K562 (cell line): ENCODE data around the gene RPAP2. TPM values are rescaled to one million over a fixed set of nuclear protein-coding genes. Genes with fewer than 3 reads are reported as not detected.

Experiments
- ARID1B ChIP-seq: fragments of 450-650 bp; IDR thresholded peaks from 2 replicates; pipeline ENCODE4 v1.6.1; 2016; ENCODE audit warnings: antibody characterized with exemption, mild to moderate bottlenecking, inconsistent platforms
- CBFB ChIP-seq: sonication (generic); formaldehyde crosslinking; IDR thresholded peaks from 2 replicates; pipeline ENCODE4 v1.4.0; 2020; ENCODE audit warnings: mild to moderate bottlenecking, missing genetic modification reagents
- CBX8 ChIP-seq: fragments of 200-600 bp; sonication (generic); IDR thresholded peaks from 2 replicates; pipeline ENCODE4 v1.6.1; 2012; ENCODE audit warnings: borderline replicate concordance, mixed run types, low read depth, mild to moderate bottlenecking, moderate library complexity, mixed read lengths, low read length, control low read depth, inconsistent platforms; ENCODE audit not compliant: poor library complexity, severe bottlenecking; ENCODE audit errors: extremely low read depth
- CC2D1A ChIP-seq: fragments of 450-650 bp; IDR thresholded peaks from 2 replicates; pipeline ENCODE4 v1.6.1; 2017; ENCODE audit warnings: mild to moderate bottlenecking
- DIDO1 ChIP-seq: fragments of 450-650 bp; IDR thresholded peaks from 2 replicates; pipeline ENCODE4 v1.6.1; 2016; ENCODE audit warnings: low read depth, missing biosample characterization, missing genetic modification characterization
- ESRRB ChIP-seq: fragments of 250-450 bp; sonication (Bioruptor Pico); IDR thresholded peaks from 2 replicates; pipeline ENCODE4 v1.5.0; 2020; ENCODE audit warnings: mild to moderate bottlenecking, moderate library complexity, borderline replicate concordance
- IRF2 ChIP-seq: sonication (generic); formaldehyde crosslinking; IDR thresholded peaks from 2 replicates; pipeline ENCODE4 v1.8.1; 2022; ENCODE audit warnings: mild to moderate bottlenecking, missing genetic modification reagents
- KAT8 ChIP-seq: fragments of 450-650 bp; IDR thresholded peaks from 2 replicates; pipeline ENCODE4 v1.6.1; 2016; ENCODE audit warnings: low read depth, mild to moderate bottlenecking
- KDM4B ChIP-seq, 2 experiments: fragments of 450-650 bp in 1 of 2; sonication (generic) in 1 of 2; IDR thresholded peaks; 2 replicates each; pipeline ENCODE4 v1.6.1; 2016 to 2017; ENCODE audit warnings: borderline replicate concordance in 2 of 2, antibody characterized with exemption in 1 of 2, low read depth in 1 of 2, mild to moderate bottlenecking in 1 of 2
- POLR3A ChIP-seq: IDR thresholded peaks from 2 replicates; pipeline ENCODE4 v1.6.1; 2011; ENCODE audit warnings: borderline replicate concordance, mild to moderate bottlenecking, moderate library complexity; ENCODE audit not compliant: insufficient read length, insufficient read depth; ENCODE audit errors: extremely low read depth
- STAT5B ChIP-seq: fragments of 250-450 bp; sonication (Bioruptor Pico); IDR thresholded peaks from 2 replicates; pipeline ENCODE4 v1.8.0; 2021; ENCODE audit warnings: mild to moderate bottlenecking, inconsistent platforms
- ZFP30 ChIP-seq: fragments of 250-450 bp; sonication (Bioruptor Pico); IDR thresholded peaks from 2 replicates; pipeline ENCODE4 v1.8.0; 2022; ENCODE audit warnings: moderate library complexity, mild to moderate bottlenecking, inconsistent platforms, borderline replicate concordance
- ZNF239 ChIP-seq: fragments of 250-450 bp; sonication (Bioruptor Pico); IDR thresholded peaks from 2 replicates; pipeline ENCODE4 v1.4.0; 2020; ENCODE audit warnings: mild to moderate bottlenecking
- polyA plus RNA-seq, 8 experiments: library from polyadenylated mRNA; depleted of rRNA in 4 of 8; stranded (reverse) in 5 of 8; unstranded in 3 of 8; fragments of >200 nt; fragmentation: Nextera tagmentation in 2 of 8; fragmentation: Illumina TruSeq in 1 of 8; extraction: Ambion mirVana in 2 of 8; extraction: Trizol in 1 of 8; gene quantifications; 2 replicates each; pipeline versions ENCODE4 v1.2.1 to v1.2.3, GENCODE V29; 2011 to 2014; ENCODE audit warnings: inconsistent platforms in 1 of 8, missing spikeins in 1 of 8
- total RNA-seq, 7 experiments: library from RNA; depleted of rRNA in 6 of 7; stranded (reverse); fragments of >200 nt in 6 of 7; fragmentation: Illumina TruSeq in 2 of 7; extraction: Trizol in 2 of 7; gene quantifications; 2 replicates each; pipeline versions ENCODE4 v1.2.1 to v1.2.3, GENCODE V29; 2011 to 2021; ENCODE audit warnings: low replicate concordance in 1 of 7
- TF ChIP-seq, protein P1 (sequence below): fragments of 450-650 bp; IDR thresholded peaks from 2 replicates; pipeline ENCODE4 v1.6.1; 2016; ENCODE audit warnings: low read depth, mild to moderate bottlenecking, moderate library complexity
- TF ChIP-seq, protein P2 (sequence below): fragments of 450-650 bp; IDR thresholded peaks from 2 replicates; pipeline ENCODE4 v1.6.1; 2016; ENCODE audit warnings: mild to moderate bottlenecking
- TF ChIP-seq, protein P3 (sequence below): sonication (generic); formaldehyde crosslinking; IDR thresholded peaks from 2 replicates; pipeline ENCODE4 v1.8.0; 2022; ENCODE audit warnings: mild to moderate bottlenecking, missing genetic modification reagents
- TF ChIP-seq, protein P4 (sequence below): fragments of 450-650 bp; IDR thresholded peaks from one replicate; pipeline ENCODE4 v1.6.1; 2018; ENCODE audit warnings: mild to moderate bottlenecking, moderate library complexity; ENCODE audit not compliant: partially characterized antibody
- TF ChIP-seq, protein P5 (sequence below): conservative IDR thresholded peaks from 2 replicates; pipeline ENCODE4 v1.6.1; 2011; ENCODE audit warnings: low read depth, mild to moderate bottlenecking, low read length; ENCODE audit not compliant: control insufficient read depth

Gene RPAP2
- total and polyA plus RNA-seq, 9 of the 15 experiments (the other 6 are each of a cell fraction or from before 2014, with no cell fraction given), result 6.2 to 41.7 (median 28.7) TPM

DNA sequence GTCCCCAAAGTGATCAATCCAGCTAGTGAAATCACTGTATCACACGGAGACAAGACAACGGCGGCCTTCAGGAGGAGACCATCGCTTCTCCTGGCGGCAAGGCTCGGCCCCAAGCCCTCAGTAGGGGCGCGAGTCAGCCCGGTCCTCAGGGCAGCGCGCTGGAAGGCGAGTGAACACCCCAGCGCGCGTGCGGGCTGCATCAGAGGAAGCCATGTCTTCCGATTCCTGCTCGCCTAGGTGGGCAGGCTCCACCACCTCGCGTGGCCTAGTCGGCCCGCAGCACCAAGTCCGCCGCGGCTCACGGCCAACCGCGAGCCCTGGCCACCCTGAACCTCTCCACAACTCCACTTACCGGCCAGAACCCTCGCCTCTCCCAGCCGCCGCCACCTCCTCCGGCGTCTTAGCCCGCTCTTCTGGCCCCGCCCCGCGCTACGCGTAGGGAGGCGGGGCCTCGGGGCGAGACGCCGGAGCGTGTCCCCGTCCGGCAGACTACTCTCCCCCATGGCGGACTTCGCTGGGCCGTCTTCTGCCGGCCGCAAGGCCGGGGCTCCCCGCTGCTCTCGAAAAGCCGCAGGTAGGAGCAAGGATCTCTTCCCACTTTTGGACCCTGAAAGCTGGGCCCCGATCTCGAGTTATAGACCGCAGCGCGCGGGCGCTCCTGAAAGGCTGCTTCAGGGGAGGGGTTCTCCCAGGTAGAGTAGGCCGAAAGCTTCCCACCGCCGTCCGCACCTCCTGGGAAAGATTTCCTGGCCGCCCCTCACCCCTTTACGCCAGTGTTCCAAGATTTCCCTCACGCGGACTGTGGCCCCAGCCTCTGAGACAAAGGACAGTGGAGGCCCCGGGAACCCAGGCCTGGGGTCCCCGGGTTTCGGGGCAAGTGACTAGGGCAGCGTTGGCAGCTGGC, at the start of gene RPAP2, which contains the start of gene GLMN (continued):
- TF ChIP-seq, protein P1, sequence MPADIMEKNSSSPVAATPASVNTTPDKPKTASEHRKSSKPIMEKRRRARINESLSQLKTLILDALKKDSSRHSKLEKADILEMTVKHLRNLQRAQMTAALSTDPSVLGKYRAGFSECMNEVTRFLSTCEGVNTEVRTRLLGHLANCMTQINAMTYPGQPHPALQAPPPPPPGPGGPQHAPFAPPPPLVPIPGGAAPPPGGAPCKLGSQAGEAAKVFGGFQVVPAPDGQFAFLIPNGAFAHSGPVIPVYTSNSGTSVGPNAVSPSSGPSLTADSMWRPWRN, result no peak
- TF ChIP-seq CC2D1A, result no peak
- no peak for TF ChIP-seq KDM4B (IDR thresholded peaks at IDR 0.05; ENCODE audit: borderline replicate concordance in 2 of 2, low read depth in 1 of 2)
- no peak for TF ChIP-seq STAT5B (CRISPR knock-in tag)
- TF ChIP-seq, protein P2, sequence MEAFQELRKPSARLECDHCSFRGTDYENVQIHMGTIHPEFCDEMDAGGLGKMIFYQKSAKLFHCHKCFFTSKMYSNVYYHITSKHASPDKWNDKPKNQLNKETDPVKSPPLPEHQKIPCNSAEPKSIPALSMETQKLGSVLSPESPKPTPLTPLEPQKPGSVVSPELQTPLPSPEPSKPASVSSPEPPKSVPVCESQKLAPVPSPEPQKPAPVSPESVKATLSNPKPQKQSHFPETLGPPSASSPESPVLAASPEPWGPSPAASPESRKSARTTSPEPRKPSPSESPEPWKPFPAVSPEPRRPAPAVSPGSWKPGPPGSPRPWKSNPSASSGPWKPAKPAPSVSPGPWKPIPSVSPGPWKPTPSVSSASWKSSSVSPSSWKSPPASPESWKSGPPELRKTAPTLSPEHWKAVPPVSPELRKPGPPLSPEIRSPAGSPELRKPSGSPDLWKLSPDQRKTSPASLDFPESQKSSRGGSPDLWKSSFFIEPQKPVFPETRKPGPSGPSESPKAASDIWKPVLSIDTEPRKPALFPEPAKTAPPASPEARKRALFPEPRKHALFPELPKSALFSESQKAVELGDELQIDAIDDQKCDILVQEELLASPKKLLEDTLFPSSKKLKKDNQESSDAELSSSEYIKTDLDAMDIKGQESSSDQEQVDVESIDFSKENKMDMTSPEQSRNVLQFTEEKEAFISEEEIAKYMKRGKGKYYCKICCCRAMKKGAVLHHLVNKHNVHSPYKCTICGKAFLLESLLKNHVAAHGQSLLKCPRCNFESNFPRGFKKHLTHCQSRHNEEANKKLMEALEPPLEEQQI, result no peak
- no peak for TF ChIP-seq ZFP30
- no peak for TF ChIP-seq CBX8
- no peak for TF ChIP-seq DIDO1
- TF ChIP-seq ESRRB (CRISPR knock-in tag), result no peak
- TF ChIP-seq, protein P3, sequence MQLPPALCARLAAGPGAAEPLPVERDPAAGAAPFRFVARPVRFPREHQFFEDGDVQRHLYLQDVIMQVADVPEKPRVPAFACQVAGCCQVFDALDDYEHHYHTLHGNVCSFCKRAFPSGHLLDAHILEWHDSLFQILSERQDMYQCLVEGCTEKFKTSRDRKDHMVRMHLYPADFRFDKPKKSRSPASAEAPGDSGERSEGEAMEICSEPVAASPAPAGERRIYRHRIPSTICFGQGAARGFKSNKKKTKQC (CRISPR knock-in tag), result no peak; the same call in 1 of the 2 replicates
- TF ChIP-seq CBFB, result no peak
- TF ChIP-seq, protein P4, sequence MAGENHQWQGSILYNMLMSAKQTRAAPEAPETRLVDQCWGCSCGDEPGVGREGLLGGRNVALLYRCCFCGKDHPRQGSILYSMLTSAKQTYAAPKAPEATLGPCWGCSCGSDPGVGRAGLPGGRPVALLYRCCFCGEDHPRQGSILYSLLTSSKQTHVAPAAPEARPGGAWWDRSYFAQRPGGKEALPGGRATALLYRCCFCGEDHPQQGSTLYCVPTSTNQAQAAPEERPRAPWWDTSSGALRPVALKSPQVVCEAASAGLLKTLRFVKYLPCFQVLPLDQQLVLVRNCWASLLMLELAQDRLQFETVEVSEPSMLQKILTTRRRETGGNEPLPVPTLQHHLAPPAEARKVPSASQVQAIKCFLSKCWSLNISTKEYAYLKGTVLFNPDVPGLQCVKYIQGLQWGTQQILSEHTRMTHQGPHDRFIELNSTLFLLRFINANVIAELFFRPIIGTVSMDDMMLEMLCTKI, result no peak
- TF ChIP-seq ZNF239 (CRISPR knock-in tag), result no peak
- TF ChIP-seq ARID1B, result no peak
- TF ChIP-seq, protein P5, sequence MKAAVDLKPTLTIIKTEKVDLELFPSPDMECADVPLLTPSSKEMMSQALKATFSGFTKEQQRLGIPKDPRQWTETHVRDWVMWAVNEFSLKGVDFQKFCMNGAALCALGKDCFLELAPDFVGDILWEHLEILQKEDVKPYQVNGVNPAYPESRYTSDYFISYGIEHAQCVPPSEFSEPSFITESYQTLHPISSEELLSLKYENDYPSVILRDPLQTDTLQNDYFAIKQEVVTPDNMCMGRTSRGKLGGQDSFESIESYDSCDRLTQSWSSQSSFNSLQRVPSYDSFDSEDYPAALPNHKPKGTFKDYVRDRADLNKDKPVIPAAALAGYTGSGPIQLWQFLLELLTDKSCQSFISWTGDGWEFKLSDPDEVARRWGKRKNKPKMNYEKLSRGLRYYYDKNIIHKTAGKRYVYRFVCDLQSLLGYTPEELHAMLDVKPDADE, result 0 out of 2 replicates have a peak, but pooled peaks have one; percentile 71
- TF ChIP-seq KAT8, result no peak
- TF ChIP-seq POLR3A, result no peak
- no peak for TF ChIP-seq IRF2
